Mucosa of rectum (tissue), 2 donors: ENCODE data around the gene CACNB4.

Experiments
- H3K27ac ChIP-seq, 2 donors: one replicate each; pipeline ENCODE4 v1.7.0; 2013; ENCODE audit warnings: inconsistent platforms in 2 of 2, low read depth in 2 of 2, low read length in 2 of 2
- H3K27me3 ChIP-seq, 2 donors: one replicate each; pipeline ENCODE4 v1.7.0; 2013; ENCODE audit warnings: low read length in 2 of 2; ENCODE audit not compliant: control insufficient read depth in 2 of 2, insufficient read depth in 2 of 2
- H3K36me3 ChIP-seq, 2 donors: one replicate each; pipeline ENCODE4 v1.7.0; 2013; ENCODE audit warnings: low read length in 2 of 2; ENCODE audit not compliant: control insufficient read depth in 2 of 2, insufficient read depth in 2 of 2
- H3K4me1 ChIP-seq, 2 donors: one replicate each; pipeline ENCODE4 v1.7.0; 2013; ENCODE audit warnings: low read length in 2 of 2, mild to moderate bottlenecking in 1 of 2; ENCODE audit not compliant: control insufficient read depth in 2 of 2, insufficient read depth in 2 of 2
- H3K4me3 ChIP-seq, 2 donors: one replicate each; pipeline ENCODE4 v1.7.0; 2013; ENCODE audit warnings: low read length in 2 of 2
- H3K9ac ChIP-seq, 2 donors: one replicate each; pipeline ENCODE4 v1.7.0; 2013; ENCODE audit warnings: low read length in 2 of 2, low read depth in 1 of 2, mild to moderate bottlenecking in 1 of 2
- H3K9me3 ChIP-seq, 2 donors: one replicate each; pipeline ENCODE4 v1.7.0; 2013; ENCODE audit warnings: low read length in 2 of 2; ENCODE audit not compliant: control insufficient read depth in 2 of 2
- donor health status: healthy.
- donor health status: Normal muscosa, but diverticular disease.

CACNB4 gene

GRCh38 chr2:152056418-152056817, 42.4 kb downstream of the CACNB4 start:
- H3K9me3 ChIP-seq, result no peaks in the 10 kb centered on the region
- H3K4me1 ChIP-seq, result no peaks in the 10 kb centered on the region
- no peak overlapping the region for H3K4me3 ChIP-seq
- no peak overlapping the region for H3K9ac ChIP-seq
- no peak overlapping the region for H3K27ac ChIP-seq
- no peaks in the 10 kb centered on the region for H3K27me3 ChIP-seq
- no peaks in the 10 kb centered on the region for H3K36me3 ChIP-seq

DNA sequence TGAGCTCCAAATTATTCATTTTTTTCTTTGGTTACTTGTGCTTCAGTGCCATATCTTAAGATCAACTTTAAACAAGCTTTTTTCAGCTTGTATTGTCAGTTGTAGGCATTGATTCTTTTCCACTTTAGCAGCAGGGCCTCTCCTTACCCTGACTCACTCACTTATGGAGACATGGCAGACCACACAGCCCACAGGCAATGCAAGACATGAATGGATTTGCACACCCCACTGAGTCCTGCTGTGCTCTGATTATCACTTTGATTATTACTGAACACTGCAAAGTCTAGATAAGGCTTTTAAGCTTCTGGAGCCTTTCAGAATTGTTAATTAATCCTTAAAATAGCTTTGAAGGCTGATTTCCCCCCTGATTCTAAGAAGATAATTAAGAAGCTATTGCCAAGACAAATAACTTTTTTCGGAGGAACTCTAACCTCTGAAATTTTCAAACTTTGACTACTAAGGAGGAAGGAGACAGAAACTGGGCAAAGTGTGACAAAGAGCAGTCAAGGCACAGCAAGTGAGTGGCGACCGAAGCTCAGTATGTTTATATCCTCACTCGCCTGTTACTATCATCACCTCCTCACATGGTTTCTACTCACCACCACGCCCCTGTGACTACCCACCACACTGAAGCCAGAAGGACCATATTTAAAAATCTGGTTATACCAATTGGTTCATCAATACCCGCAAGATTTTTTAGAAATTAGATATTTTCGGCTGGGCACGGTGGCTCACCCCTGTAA, 43.3 kb downstream of the CACNB4 start:
- no peak overlapping the region for H3K27ac ChIP-seq
- H3K4me1 ChIP-seq, result no peaks in the 10 kb centered on the region
- H3K27me3 ChIP-seq, result no peaks in the 10 kb centered on the region
- no peaks in the 10 kb centered on the region for H3K9me3 ChIP-seq
- H3K36me3 ChIP-seq, result no peaks in the 10 kb centered on the region
- no peak overlapping the region for H3K9ac ChIP-seq
- no peak overlapping the region for H3K4me3 ChIP-seq

DNA sequence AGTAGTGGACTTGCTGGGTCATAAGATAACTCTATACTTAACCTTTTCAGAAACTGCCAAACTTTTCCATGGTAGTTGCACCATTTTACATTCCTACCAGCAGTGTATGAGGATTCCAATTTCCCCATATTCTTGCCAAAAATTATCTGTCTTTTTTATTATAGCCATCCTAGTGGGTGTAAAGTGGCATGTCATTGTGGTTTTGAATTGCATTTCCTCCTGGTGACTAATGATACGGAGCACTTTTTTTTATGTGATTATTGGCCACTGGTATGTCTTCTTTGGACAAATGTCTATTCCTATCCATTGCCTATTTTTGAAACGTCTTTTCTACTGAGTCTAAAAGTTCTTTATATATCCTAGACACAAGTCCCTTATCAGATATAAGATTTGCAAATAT, 44.3 kb downstream of the CACNB4 start:
- Histone ChIP-seq H3K27me3 (peaks cover 0 to 3% of the 10 kb centered on the region in 2 donors), H3K4me1 (no peaks in the 10 kb centered on the region), H3K9me3 (no peaks in the 10 kb centered on the region), H3K9ac (no peak overlapping the region), H3K27ac (no peak overlapping the region), H3K36me3 (no peaks in the 10 kb centered on the region), H3K4me3 (no peak overlapping the region)

DNA sequence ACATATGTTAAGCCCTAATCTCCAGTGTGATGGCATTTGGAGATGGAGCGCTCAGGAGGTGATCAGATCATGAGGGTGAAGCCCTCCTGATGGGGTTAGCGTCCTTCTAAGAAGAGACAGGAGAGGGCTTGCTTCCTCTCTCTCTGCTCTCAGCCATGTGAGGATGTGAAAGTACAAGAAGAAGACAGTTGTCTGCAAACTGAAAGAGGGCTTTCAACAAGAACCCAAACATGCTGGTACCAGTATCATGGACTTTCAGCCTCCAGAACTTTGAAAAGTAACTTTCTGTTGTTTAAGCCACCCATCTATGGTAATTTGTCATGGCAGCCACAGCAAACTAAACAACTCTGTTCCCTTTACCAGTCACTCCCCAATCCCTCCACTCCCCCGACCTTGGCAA, 47.4 kb downstream of the CACNB4 start:
- Histone ChIP-seq H3K36me3 (no peaks in the 10 kb centered on the region), H3K9me3 (no peaks in the 10 kb centered on the region), H3K27ac (no peak overlapping the region), H3K4me1 (no peaks in the 10 kb centered on the region), H3K27me3 (peaks cover 0 to 3% of the 10 kb centered on the region in 2 donors), H3K4me3 (no peak overlapping the region), H3K9ac (no peak overlapping the region)

DNA sequence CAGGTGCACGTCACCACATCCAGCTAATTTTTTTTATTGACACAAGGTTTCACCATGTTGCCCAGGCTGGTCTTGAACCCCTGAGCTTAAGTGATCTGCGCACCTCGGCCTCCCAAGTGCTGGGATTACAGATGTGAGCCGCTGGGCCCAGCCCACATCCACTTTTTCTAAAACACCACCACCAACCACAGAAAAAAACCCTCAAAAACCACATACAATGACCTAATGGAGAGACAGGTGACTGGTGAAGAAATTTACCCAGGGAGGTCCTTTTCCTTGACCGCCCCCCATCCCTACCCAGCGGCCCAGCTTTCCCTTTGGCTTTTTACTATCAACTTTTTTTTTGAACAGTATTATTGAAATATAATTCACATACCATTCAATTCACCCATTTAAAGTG, 47.9 kb downstream of the CACNB4 start:
- H3K27ac ChIP-seq, result no peak overlapping the region
- no peaks in the 10 kb centered on the region for H3K9me3 ChIP-seq
- peaks cover 0 to 3% of the 10 kb centered on the region in 2 donors for H3K27me3 ChIP-seq
- H3K4me3 ChIP-seq, result no peak overlapping the region
- H3K9ac ChIP-seq, result no peak overlapping the region
- H3K36me3 ChIP-seq, result no peaks in the 10 kb centered on the region
- H3K4me1 ChIP-seq, result no peaks in the 10 kb centered on the region

GRCh38 chr2:152050341-152050740, 48.5 kb downstream of the CACNB4 start:
- Histone ChIP-seq H3K9me3 (no peaks in the 10 kb centered on the region), H3K27me3 (peaks cover 0 to 3% of the 10 kb centered on the region in 2 donors), H3K36me3 (no peaks in the 10 kb centered on the region), H3K9ac (no peak overlapping the region), H3K4me1 (no peaks in the 10 kb centered on the region), H3K4me3 (no peak overlapping the region), H3K27ac (no peak overlapping the region)

DNA sequence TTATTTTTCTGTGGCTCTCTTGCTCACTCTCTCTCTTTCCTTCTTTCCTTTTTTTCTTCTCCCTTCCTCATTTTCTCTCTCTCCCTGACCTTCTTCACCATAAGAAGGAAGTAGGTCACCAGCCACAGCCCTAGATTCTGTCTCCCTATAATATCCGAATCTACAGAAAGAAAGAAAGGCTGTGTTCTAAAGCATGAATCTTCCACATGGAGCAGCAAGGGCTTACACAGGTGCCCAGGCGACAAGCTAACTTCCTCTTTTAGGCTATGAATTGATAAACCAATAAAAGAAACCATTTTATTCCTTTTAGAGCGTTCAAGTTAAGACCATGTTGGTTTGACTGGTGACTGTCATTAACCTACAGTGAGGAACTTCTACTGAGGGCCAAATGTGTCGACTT, 49.3 kb downstream of the CACNB4 start:
- H3K36me3 ChIP-seq, result no peaks in the 10 kb centered on the region
- no peak overlapping the region for H3K4me3 ChIP-seq
- H3K9me3 ChIP-seq, result no peaks in the 10 kb centered on the region
- no peak overlapping the region for H3K27ac ChIP-seq
- no peaks in the 10 kb centered on the region for H3K4me1 ChIP-seq
- peaks cover 0 to 3% of the 10 kb centered on the region in 2 donors for H3K27me3 ChIP-seq
- H3K9ac ChIP-seq, result no peak overlapping the region

GRCh38 chr2:152047824-152048471, 50.9 kb downstream of the CACNB4 start:
- H3K9me3 ChIP-seq, result no peaks in the 10 kb centered on the region
- no peak overlapping the region for H3K4me3 ChIP-seq
- H3K9ac ChIP-seq, result no peak overlapping the region

GRCh38 chr2:152046940-152047339, 51.9 kb downstream of the CACNB4 start:
- peaks cover 0 to 3% of the 10 kb centered on the region in 2 donors for H3K27me3 ChIP-seq
- H3K4me1 ChIP-seq, result no peaks in the 10 kb centered on the region
- no peaks in the 10 kb centered on the region for H3K9me3 ChIP-seq
- H3K9ac ChIP-seq, result no peak overlapping the region
- H3K27ac ChIP-seq, result no peak overlapping the region
- no peaks in the 10 kb centered on the region for H3K36me3 ChIP-seq
- H3K4me3 ChIP-seq, result no peak overlapping the region

More at GRCh38 chr2:152047824-152048471, 50.9 kb downstream of the CACNB4 start:
- Histone ChIP-seq H3K36me3 (no peaks in the 10 kb centered on the region), H3K27me3 (peaks cover 0 to 3% of the 10 kb centered on the region in 2 donors), H3K27ac (no peak overlapping the region), H3K4me1 (no peaks in the 10 kb centered on the region)

GRCh38 chr2:152042636-152043615, 55.9 kb downstream of the CACNB4 start:
- no peak overlapping the region for H3K9ac ChIP-seq
- no peaks in the 10 kb centered on the region for H3K36me3 ChIP-seq
- no peaks in the 10 kb centered on the region for H3K9me3 ChIP-seq
- no peaks in the 10 kb centered on the region for H3K27me3 ChIP-seq
- H3K27ac ChIP-seq, result no peak overlapping the region
- H3K4me1 ChIP-seq, result peaks cover 8% of the 10 kb centered on the region in 2 donors
- no peak overlapping the region for H3K4me3 ChIP-seq
